Measurements from ENCODE around the gene LIMS1.
"Not testable (repeated sequence)": the region's sequence is repeated elsewhere in the genome, so short reads cannot be mapped to it uniquely, and the experiment has no call there.

- TF ChIP-seq, protein P1, sequence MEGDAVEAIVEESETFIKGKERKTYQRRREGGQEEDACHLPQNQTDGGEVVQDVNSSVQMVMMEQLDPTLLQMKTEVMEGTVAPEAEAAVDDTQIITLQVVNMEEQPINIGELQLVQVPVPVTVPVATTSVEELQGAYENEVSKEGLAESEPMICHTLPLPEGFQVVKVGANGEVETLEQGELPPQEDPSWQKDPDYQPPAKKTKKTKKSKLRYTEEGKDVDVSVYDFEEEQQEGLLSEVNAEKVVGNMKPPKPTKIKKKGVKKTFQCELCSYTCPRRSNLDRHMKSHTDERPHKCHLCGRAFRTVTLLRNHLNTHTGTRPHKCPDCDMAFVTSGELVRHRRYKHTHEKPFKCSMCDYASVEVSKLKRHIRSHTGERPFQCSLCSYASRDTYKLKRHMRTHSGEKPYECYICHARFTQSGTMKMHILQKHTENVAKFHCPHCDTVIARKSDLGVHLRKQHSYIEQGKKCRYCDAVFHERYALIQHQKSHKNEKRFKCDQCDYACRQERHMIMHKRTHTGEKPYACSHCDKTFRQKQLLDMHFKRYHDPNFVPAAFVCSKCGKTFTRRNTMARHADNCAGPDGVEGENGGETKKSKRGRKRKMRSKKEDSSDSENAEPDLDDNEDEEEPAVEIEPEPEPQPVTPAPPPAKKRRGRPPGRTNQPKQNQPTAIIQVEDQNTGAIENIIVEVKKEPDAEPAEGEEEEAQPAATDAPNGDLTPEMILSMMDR (conservative IDR thresholded peaks at IDR 0.05; ENCODE audit: low read depth in 2 of 2), result not testable (repeated sequence)
- not testable (repeated sequence) for TF ChIP-seq REST (IDR thresholded peaks at IDR 0.05; ENCODE audit: unreplicated experiment); EZH2phosphoT487 (IDR thresholded peaks at IDR 0.05; ENCODE audit: unreplicated experiment); CREB1 (CRISPR knock-in tag; IDR thresholded peaks at IDR 0.05; ENCODE audit: low read depth); POLR2AphosphoS5 (IDR thresholded peaks at IDR 0.05; ENCODE audit: low read depth); EZH2 (IDR thresholded peaks at IDR 0.05; ENCODE audit: low read depth, unreplicated experiment); ZNF331 (CRISPR knock-in tag; IDR thresholded peaks at IDR 0.05; ENCODE audit: low read depth); NANOG (IDR thresholded peaks at IDR 0.05; ENCODE audit: borderline replicate concordance)
- TF ChIP-seq, protein P2, sequence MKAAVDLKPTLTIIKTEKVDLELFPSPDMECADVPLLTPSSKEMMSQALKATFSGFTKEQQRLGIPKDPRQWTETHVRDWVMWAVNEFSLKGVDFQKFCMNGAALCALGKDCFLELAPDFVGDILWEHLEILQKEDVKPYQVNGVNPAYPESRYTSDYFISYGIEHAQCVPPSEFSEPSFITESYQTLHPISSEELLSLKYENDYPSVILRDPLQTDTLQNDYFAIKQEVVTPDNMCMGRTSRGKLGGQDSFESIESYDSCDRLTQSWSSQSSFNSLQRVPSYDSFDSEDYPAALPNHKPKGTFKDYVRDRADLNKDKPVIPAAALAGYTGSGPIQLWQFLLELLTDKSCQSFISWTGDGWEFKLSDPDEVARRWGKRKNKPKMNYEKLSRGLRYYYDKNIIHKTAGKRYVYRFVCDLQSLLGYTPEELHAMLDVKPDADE (IDR thresholded peaks at IDR 0.05), result not testable (repeated sequence)
Observed at GRCh38 chr2:108672200-108672805, 138.0 kb downstream of the LIMS1 start.

Measured in GM23338 (cell line).